Mesenchymal stem cell (in vitro differentiated cells and primary cell): ENCODE results near the gene CCND3.
A peak's percentile ranks its signal among the peaks of the same experiment; 100 is the strongest.
"Not testable (repeated sequence)": the region's sequence is repeated elsewhere in the genome, so short reads cannot be mapped to it uniquely, and the experiment has no call there.

Source experiments
- DNase-seq: peaks from one replicate; pipeline ENCODE4 v3.0.0-alpha.2; 2013
- H2AFZ ChIP-seq: one replicate; pipeline ENCODE4 v1.6.1; 2013; ENCODE audit warnings: low read depth, mild to moderate bottlenecking, control low read depth, inconsistent platforms, low read length, moderate library complexity
- H2AK5ac ChIP-seq: 2 replicates; pipeline ENCODE4 v1.6.1; 2013; ENCODE audit warnings: low read length, moderate library complexity, mild to moderate bottlenecking, inconsistent platforms; ENCODE audit not compliant: severe bottlenecking
- H2BK120ac ChIP-seq: one replicate; pipeline ENCODE4 v1.6.1; 2013; ENCODE audit warnings: low read depth, mild to moderate bottlenecking, inconsistent platforms, low read length, moderate library complexity
- H2BK12ac ChIP-seq, 2 experiments: one replicate each; pipeline ENCODE4 v1.6.1; 2013; ENCODE audit warnings: inconsistent platforms in 2 of 2, low read length in 2 of 2, mild to moderate bottlenecking in 2 of 2, moderate library complexity in 2 of 2, control low read depth in 1 of 2
- H2BK15ac ChIP-seq: one replicate; pipeline ENCODE4 v1.6.1; 2013; ENCODE audit warnings: mild to moderate bottlenecking, low read depth, inconsistent platforms; ENCODE audit not compliant: poor library complexity, severe bottlenecking
- H2BK5ac ChIP-seq: 2 replicates; pipeline ENCODE4 v1.6.1; 2013; ENCODE audit warnings: low read depth, mild to moderate bottlenecking, low read length, control low read depth, inconsistent platforms; ENCODE audit not compliant: poor library complexity, severe bottlenecking
- H3K14ac ChIP-seq, 2 experiments: one replicate each; pipeline ENCODE4 v1.6.1; 2013; ENCODE audit warnings: inconsistent platforms in 2 of 2, low read length in 2 of 2, control low read depth in 1 of 2, mild to moderate bottlenecking in 1 of 2, moderate library complexity in 1 of 2
- H3K18ac ChIP-seq, 2 experiments: one replicate each; pipeline ENCODE4 v1.6.1; 2013; ENCODE audit warnings: inconsistent platforms in 2 of 2, low read length in 2 of 2, control low read depth in 1 of 2, low read depth in 1 of 2, mild to moderate bottlenecking in 1 of 2
- H3K23ac ChIP-seq, 2 experiments: one replicate each; pipeline ENCODE4 v1.6.1; 2013; ENCODE audit warnings: inconsistent platforms in 2 of 2, low read length in 2 of 2, mild to moderate bottlenecking in 2 of 2, moderate library complexity in 2 of 2, control low read depth in 1 of 2
- H3K27ac ChIP-seq: 2 replicates; pipeline ENCODE4 v1.5.1; 2013; ENCODE audit warnings: mild to moderate bottlenecking, moderate library complexity, low read length, control low read depth, inconsistent platforms; ENCODE audit not compliant: poor library complexity, severe bottlenecking
- H3K27me3 ChIP-seq, 2 experiments: 2 replicates each; pipeline versions ENCODE4 v1.6.1 to v1.7.0; 2013; ENCODE audit warnings: low read length in 2 of 2, mild to moderate bottlenecking in 2 of 2, moderate library complexity in 2 of 2, control low read depth in 1 of 2, inconsistent platforms in 1 of 2; ENCODE audit not compliant: control insufficient read depth in 1 of 2, insufficient read depth in 1 of 2
- H3K36me3 ChIP-seq, 2 experiments: 2 replicates each; pipeline versions ENCODE4 v1.6.1 to v1.7.0; 2013; ENCODE audit warnings: low read length in 2 of 2, control low read depth in 1 of 2, inconsistent platforms in 1 of 2, low read depth in 1 of 2, mild to moderate bottlenecking in 1 of 2; ENCODE audit not compliant: insufficient read depth in 2 of 2, control insufficient read depth in 1 of 2
- H3K4ac ChIP-seq, 2 experiments: one replicate each; pipeline ENCODE4 v1.6.1; 2013; ENCODE audit warnings: inconsistent platforms in 2 of 2, low read length in 2 of 2, mild to moderate bottlenecking in 2 of 2, moderate library complexity in 2 of 2, control low read depth in 1 of 2, low read depth in 1 of 2
- H3K4me1 ChIP-seq: 2 replicates; pipeline ENCODE4 v1.6.1; 2013; ENCODE audit warnings: low read depth, low read length, control low read depth; ENCODE audit not compliant: control insufficient read depth, insufficient read depth
- H3K4me2 ChIP-seq: 2 replicates; pipeline ENCODE4 v1.6.1; 2013; ENCODE audit warnings: low read length, mild to moderate bottlenecking, inconsistent platforms; ENCODE audit not compliant: poor library complexity, severe bottlenecking
- H3K4me3 ChIP-seq, 2 experiments: 2 replicates each; pipeline versions ENCODE4 v1.5.1 to v1.7.0; 2013; ENCODE audit warnings: low read length in 2 of 2, mild to moderate bottlenecking in 2 of 2, control low read depth in 1 of 2, low read depth in 1 of 2; ENCODE audit not compliant: insufficient read depth in 1 of 2
- H3K79me1 ChIP-seq: replicated peaks from 2 replicates; pipeline ENCODE4 v1.6.1; 2013; ENCODE audit warnings: mild to moderate bottlenecking, control low read depth, low read length, inconsistent platforms; ENCODE audit not compliant: poor library complexity, severe bottlenecking
- H3K9ac ChIP-seq: 2 replicates; pipeline ENCODE4 v1.7.0; 2013; ENCODE audit warnings: mild to moderate bottlenecking, low read length, moderate library complexity
- H3K9me3 ChIP-seq: 2 replicates; pipeline ENCODE4 v1.7.0; 2013; ENCODE audit warnings: mild to moderate bottlenecking, low read length; ENCODE audit not compliant: control insufficient read depth
- H4K8ac ChIP-seq: one replicate; pipeline ENCODE4 v1.6.1; 2013; ENCODE audit warnings: inconsistent platforms, mild to moderate bottlenecking, low read length, moderate library complexity
- H4K91ac ChIP-seq: one replicate; pipeline ENCODE4 v1.6.1; 2013; ENCODE audit warnings: mild to moderate bottlenecking, low read length, inconsistent platforms
- WGBS: methylation state at CpG from one replicate; pipeline ENCODE4 v1.1.7; 2013; ENCODE audit warnings: mixed read lengths; 5-methylcytosine and 5-hydroxymethylcytosine counted together

Gene CCND3

DNA sequence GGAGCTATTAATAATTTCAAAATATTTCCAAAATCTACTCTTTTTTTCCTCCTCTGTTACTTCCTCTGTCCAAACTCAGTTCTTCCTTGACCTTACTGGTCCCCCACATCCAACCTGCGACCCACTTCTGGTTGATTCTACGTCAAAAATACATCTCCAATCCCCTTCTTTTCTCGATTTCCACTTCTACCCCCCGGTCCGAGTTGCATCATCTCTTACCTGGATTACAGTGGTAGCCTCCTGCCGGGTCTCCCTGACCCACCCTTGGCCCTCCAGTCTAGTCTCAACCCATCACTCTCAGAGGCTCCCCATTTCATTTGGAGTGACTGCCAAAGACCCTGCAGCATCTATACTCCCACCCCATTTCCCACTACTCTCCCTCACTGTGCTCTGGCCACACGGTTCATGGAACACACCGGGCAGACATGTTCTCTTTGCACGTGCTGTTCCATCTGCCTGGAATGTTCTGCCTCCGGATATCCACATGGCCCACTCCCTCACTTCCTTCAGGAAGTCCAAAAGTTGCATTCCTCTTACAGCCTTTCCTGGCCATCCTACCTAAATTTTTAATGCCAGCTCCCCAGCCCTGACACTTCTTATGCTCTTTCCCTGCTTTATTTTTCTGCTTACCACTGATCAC, 6.1 kb upstream of the CCND3 start:
- Histone ChIP-seq H2BK5ac (no peak overlapping the region), H3K36me3 (no peaks in the 10 kb centered on the region), H3K18ac (no peak overlapping the region), H4K91ac (no peak overlapping the region), H3K23ac (no peak overlapping the region), H2BK12ac (no peak overlapping the region), H2BK120ac (no peak overlapping the region), H3K27me3 (no peaks in the 10 kb centered on the region), H3K79me1 (no peaks in the 10 kb centered on the region), H3K4me2 (no peak overlapping the region), H4K8ac (no peak overlapping the region), H2AK5ac (no peak overlapping the region), H3K27ac (no peak overlapping the region), H2AFZ (no peak overlapping the region), H2BK15ac (no peak overlapping the region), H3K4me1 (no peaks in the 10 kb centered on the region), H3K9me3 (no peaks in the 10 kb centered on the region), H3K4ac (no peak overlapping the region), H3K9ac (no peak overlapping the region), H3K14ac (no peak overlapping the region), H3K4me3 (no peak overlapping the region)
- no peak for DNase-seq
- WGBS, result 88% methylated on average over 10 of the region's 10 CpGs

DNA sequence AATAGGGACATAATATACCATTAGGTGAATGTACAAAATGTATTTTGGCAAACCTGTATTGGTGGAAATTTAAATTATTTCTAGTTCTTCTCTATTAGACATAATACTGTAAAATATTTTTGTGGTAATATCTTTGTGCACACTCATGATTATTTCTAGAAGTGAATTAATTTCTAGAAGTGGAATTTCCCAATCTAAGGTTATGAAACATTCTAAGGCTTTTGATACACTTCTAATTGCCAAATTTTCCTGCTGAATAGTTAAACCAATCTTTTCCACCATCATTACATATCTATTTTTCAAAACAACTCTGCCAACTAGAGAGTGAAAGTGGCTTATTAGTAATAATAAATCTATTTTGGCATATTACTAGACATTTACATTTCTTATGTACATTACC, 1.8 kb upstream of the CCND3 start:
- DNase-seq, result no peak
- H2BK12ac ChIP-seq, result no peak overlapping the region
- H2AK5ac ChIP-seq, result no peak overlapping the region
- no peak overlapping the region for H2BK5ac ChIP-seq
- no peaks in the 10 kb centered on the region for H3K27me3 ChIP-seq
- no peak overlapping the region for H3K9ac ChIP-seq
- H2AFZ ChIP-seq, result no peak overlapping the region
- H3K4me2 ChIP-seq, result no peak overlapping the region
- H3K27ac ChIP-seq, result no peak overlapping the region
- no peak overlapping the region for H4K91ac ChIP-seq
- H3K4me3 ChIP-seq, result no peak overlapping the region
- H2BK15ac ChIP-seq, result no peak overlapping the region
- H3K79me1 ChIP-seq, result no peaks in the 10 kb centered on the region
- no peak overlapping the region for H2BK120ac ChIP-seq
- H3K4ac ChIP-seq, result no peak overlapping the region
- no peaks in the 10 kb centered on the region for H3K9me3 ChIP-seq
- H3K36me3 ChIP-seq, result no peaks in the 10 kb centered on the region
- H3K18ac ChIP-seq, result no peak overlapping the region
- no peak overlapping the region for H4K8ac ChIP-seq
- H3K23ac ChIP-seq, result no peak overlapping the region
- no peak overlapping the region for H3K14ac ChIP-seq
- H3K4me1 ChIP-seq, result peaks cover 25% of the 10 kb centered on the region

DNA sequence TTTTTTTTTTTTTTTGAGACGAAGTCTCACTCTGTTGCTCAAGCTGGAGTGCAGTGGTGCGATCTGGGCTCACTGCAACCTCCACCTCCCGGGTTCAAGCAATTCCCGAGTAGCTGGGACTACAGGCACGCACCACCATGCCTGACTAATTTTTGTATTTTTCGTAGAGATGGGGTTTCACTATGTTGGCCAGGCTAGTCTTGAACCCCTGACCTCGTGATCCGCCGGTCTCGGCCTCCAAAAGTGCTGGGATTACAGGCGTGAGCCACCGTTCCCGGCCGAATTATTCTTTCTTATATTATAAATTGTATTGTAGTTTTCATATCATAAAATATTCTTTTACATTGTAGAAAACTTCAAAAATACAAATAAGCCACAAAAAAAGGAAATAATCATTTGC, 1.3 kb upstream of the CCND3 start:
- H3K23ac ChIP-seq, H3K9me3 ChIP-seq, H3K27ac ChIP-seq, H4K91ac ChIP-seq, H2AK5ac ChIP-seq, H3K14ac ChIP-seq, H3K4me2 ChIP-seq, H2BK15ac ChIP-seq, H2BK120ac ChIP-seq, H3K4me3 ChIP-seq, H3K4ac ChIP-seq, H2BK12ac ChIP-seq, H2AFZ ChIP-seq, DNase-seq, H4K8ac ChIP-seq, H3K18ac ChIP-seq, H3K27me3 ChIP-seq, H3K36me3 ChIP-seq, H3K79me1 ChIP-seq, H2BK5ac ChIP-seq: not testable (repeated sequence)
- Histone ChIP-seq H3K4me1 (peaks cover 28% of the 10 kb centered on the region), H3K9ac (peak overlapping the region; percentile 68)
- WGBS, result 92% methylated on average over 10 of the region's 14 CpGs

DNA sequence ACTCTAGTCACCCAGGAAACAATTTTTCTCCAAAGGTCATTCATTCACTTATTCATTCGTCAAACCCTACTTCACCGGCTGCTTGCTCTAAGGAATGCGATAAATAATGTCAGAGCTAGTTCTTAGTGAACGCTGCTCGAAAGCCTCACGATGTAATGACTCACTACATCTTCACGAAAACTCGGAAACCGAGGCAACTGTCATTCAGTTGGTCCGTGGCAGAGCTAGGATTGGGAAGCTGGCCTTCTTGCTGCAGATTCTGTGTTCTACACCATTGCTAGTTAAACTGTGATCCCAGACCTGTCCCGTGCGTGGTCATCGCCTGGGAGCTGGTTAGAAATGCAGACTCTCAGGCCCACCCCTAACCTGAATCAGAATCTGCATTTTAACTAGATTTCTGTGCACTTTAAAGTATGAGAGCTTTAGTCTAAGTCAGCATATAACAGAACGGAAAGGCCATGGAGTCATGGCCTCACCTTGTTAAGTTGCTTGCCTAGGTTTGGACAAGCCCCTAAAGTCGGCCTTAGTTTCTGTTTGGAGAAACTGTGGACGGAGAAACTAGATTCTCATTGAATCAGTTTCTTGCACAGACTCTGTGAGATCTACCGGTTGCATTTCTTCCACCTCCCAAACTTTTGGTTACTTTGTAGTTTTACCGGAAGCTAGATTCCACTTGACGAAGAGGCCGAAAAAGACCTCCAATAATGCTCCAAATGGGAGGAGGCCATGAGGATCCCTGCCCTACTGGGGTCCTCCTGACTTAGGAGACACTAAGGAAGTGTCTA, 651 bp upstream of the CCND3 start:
- Histone ChIP-seq H2BK5ac (no peak overlapping the region), H3K9me3 (no peaks in the 10 kb centered on the region), H4K91ac (no peak overlapping the region), H3K14ac (peak overlapping the region in 1 of 2 experiments; percentile 18), H3K4me3 (peak overlapping the region in 1 of 2 experiments; percentile 98), H3K23ac (no peak overlapping the region), H3K18ac (peak overlapping the region; percentile 67 to 92), H3K27me3 (no peaks in the 10 kb centered on the region), H2BK120ac (peak overlapping the region; percentile 55), H3K79me1 (peaks cover 5% of the 10 kb centered on the region), H2BK15ac (no peak overlapping the region), H2AK5ac (peak overlapping the region; percentile 71), H3K36me3 (peaks cover 6 to 8% of the 10 kb centered on the region in 2 experiments), H2AFZ (no peak overlapping the region), H3K4me2 (peak overlapping the region; percentile 50), H2BK12ac (peak overlapping the region in 1 of 2 experiments; percentile 15), H3K27ac (peak overlapping the region; percentile 77), H3K4me1 (peaks cover 30% of the 10 kb centered on the region), H3K9ac (peak overlapping the region; percentile 68), H4K8ac (peak overlapping the region; percentile 29), H3K4ac (peak overlapping the region in 1 of 2 experiments; percentile 19)
- 47% methylated on average over 20 of the region's 20 CpGs for whole genome bisulfite sequencing
- DNase-seq, result no peak
